Inflammatory macrophage treated with lipopolysaccharide for 4 hours (primary cell): Measurements from ENCODE around the gene SNX1.
A peak's percentile ranks its signal among the peaks of the same experiment; 100 is the strongest.
"Not testable (repeated sequence)": the region's sequence is repeated elsewhere in the genome, so short reads cannot be mapped to it uniquely, and the experiment has no call there.

ENCODE experiments used
- DNase-seq: peaks from one replicate; pipeline ENCODE4 v3.0.0-alpha.2; 2020

Gene SNX1

GRCh38 chr15:64095795-64096667 lies at the start of gene SNX1:
Gene SNX1 (plus strand): TSS chr15:64095982. CDS start chr15:64096014, 32 bp downstream.
- DNase-seq: peak; percentile 98

GRCh38 chr15:64046421-64047153 lies 49.2 kb upstream of the SNX1 start, which contains the start of gene DAPK2:
Gene DAPK2 (minus strand): TSS chr15:64046485. CDS start chr15:64040261, 6,224 bp downstream.
- DNase-seq: peak; percentile 65

- peak; percentile 63 for DNase-seq
These were observed 46.9 kb upstream of the SNX1 start for GRCh38 chr15:64048781-64049460.

GRCh38 chr15:64050281-64051092 lies 45.3 kb upstream of the SNX1 start:
- no peak for DNase-seq

GRCh38 chr15:64051093-64051402 lies 44.7 kb upstream of the SNX1 start:
- no peak for DNase-seq

GRCh38 chr15:64051407-64052259 lies 44.1 kb upstream of the SNX1 start:
- DNase-seq: no peak

GRCh38 chr15:64052925-64053491 lies 42.8 kb upstream of the SNX1 start:
- no peak for DNase-seq

- not testable (repeated sequence) for DNase-seq
These were observed 42.1 kb upstream of the SNX1 start for GRCh38 chr15:64053674-64054073.

- no peak for DNase-seq
These were observed 37.5 kb upstream of the SNX1 start for GRCh38 chr15:64058279-64058678.

- DNase-seq: not testable (repeated sequence)
These were observed 36.7 kb upstream of the SNX1 start for GRCh38 chr15:64059104-64059503.

- DNase-seq: no peak
These were observed 35.1 kb upstream of the SNX1 start for GRCh38 chr15:64060716-64061115.

- peak; percentile 31 for DNase-seq
These were observed 29.3 kb upstream of the SNX1 start for GRCh38 chr15:64066451-64066850.

GRCh38 chr15:64067564-64068030 lies 28.2 kb upstream of the SNX1 start:
- DNase-seq: peak; percentile 70

- DNase-seq: no peak
These were observed 27.6 kb upstream of the SNX1 start for GRCh38 chr15:64068133-64068532.

GRCh38 chr15:64070106-64070505 lies 25.7 kb upstream of the SNX1 start:
- DNase-seq: no peak

GRCh38 chr15:64070965-64071851 lies 24.6 kb upstream of the SNX1 start:
- DNase-seq: peak; percentile 91

GRCh38 chr15:64071931-64072765 lies 23.6 kb upstream of the SNX1 start:
- peak; percentile 30 for DNase-seq

- DNase-seq: no peak
These were observed 23.0 kb upstream of the SNX1 start for GRCh38 chr15:64072812-64073211.

GRCh38 chr15:64073496-64073895 lies 22.3 kb upstream of the SNX1 start:
- DNase-seq: not testable (repeated sequence)
